ENCODE measurements around the gene CCDC157. TPM values are rescaled to one million over a fixed set of nuclear protein-coding genes. Genes with fewer than 3 reads are reported as not detected.
"Not testable (repeated sequence)": the region's sequence is repeated elsewhere in the genome, so short reads cannot be mapped to it uniquely, and the experiment has no call there.

Gene CCDC157
- total RNA-seq, 1 experiment from 2014 or later: 6.2 TPM

DNA sequence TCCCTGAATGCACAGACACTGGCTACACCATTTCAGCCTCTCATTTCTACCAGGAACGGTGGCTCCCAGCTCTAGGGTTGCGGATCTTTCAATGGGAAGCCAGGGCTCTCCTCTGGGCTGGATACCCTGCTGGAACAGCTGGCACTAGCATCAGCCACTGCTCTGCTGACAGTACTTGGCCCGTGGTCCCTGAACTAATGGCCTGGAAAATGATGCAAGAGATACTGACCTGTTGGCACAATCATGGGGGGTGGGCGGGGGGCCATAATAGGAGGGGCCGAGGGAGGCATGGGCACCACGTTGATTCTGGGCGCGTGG lies 19.4 kb upstream of the CCDC157 start:
- H3F3A ChIP-seq (ENCODE audit: insufficient read depth, low read depth): peaks cover 15% of the 10 kb centered on the region; the same call in 1 of the 2 replicates
- no peaks in the 10 kb centered on the region for H4K20me1 ChIP-seq (ENCODE audit: insufficient read depth)
- no peak overlapping the region for H2AFZ ChIP-seq
- H3K4me2 ChIP-seq: no peak overlapping the region
- POLR2A ChIA-PET (ENCODE audit: unreplicated experiment): no interaction called here
- no peak overlapping the region for H3K27ac ChIP-seq
- CTCF ChIA-PET: no interaction called here
- no peak overlapping the region for H3K4me3 ChIP-seq
- peaks cover 51% of the 10 kb centered on the region for H3K36me3 ChIP-seq (ENCODE audit: low read depth)
- H3K9me2 ChIP-seq (ENCODE audit: insufficient read depth): no peaks in the 10 kb centered on the region
- H3K9me3 ChIP-seq (ENCODE audit: insufficient read depth, low read depth): no peaks in the 10 kb centered on the region
- DNase-seq: no peak
- no peaks in the 10 kb centered on the region for H3K27me3 ChIP-seq (ENCODE audit: insufficient read depth, low read depth)
- no peaks in the 10 kb centered on the region for H3K4me1 ChIP-seq (replicated peaks; ENCODE audit: insufficient read depth)
- H3K79me2 ChIP-seq (ENCODE audit: low read depth): no peaks in the 10 kb centered on the region
- no TSS peak for BruUV-seq (replicated peaks)
- intact Hi-C loops (cut with micrococcal nuclease; ENCODE audit: unreplicated experiment): no loop called here
- TF ChIP-seq, protein P1, sequence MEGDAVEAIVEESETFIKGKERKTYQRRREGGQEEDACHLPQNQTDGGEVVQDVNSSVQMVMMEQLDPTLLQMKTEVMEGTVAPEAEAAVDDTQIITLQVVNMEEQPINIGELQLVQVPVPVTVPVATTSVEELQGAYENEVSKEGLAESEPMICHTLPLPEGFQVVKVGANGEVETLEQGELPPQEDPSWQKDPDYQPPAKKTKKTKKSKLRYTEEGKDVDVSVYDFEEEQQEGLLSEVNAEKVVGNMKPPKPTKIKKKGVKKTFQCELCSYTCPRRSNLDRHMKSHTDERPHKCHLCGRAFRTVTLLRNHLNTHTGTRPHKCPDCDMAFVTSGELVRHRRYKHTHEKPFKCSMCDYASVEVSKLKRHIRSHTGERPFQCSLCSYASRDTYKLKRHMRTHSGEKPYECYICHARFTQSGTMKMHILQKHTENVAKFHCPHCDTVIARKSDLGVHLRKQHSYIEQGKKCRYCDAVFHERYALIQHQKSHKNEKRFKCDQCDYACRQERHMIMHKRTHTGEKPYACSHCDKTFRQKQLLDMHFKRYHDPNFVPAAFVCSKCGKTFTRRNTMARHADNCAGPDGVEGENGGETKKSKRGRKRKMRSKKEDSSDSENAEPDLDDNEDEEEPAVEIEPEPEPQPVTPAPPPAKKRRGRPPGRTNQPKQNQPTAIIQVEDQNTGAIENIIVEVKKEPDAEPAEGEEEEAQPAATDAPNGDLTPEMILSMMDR (conservative IDR thresholded peaks at IDR 0.05): no peak
- no peak for TF ChIP-seq EZH2 (IDR thresholded peaks at IDR 0.05; ENCODE audit: low read depth)

DNA sequence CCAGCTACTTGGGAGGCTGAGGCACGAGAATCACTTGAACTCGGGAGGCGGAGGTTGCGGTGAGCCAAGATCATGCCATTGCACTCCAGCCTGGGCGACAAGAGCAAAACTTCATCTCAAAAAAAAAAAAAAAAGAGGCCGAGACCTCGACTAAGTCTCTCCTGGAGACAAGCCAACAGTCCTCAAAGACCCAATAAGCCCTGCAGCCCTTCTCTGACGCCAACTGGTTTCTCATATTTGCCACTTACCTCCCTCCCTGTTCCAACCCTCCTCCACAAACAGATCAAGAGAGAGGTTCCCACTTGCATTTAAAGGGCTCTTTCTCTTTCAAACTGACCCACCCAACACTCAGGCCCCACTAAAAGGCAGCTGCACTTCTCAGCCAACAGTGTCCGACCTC lies 18.5 kb upstream of the CCDC157 start:
- H3K9me2 ChIP-seq (ENCODE audit: insufficient read depth); H3K4me2 ChIP-seq; H3K79me2 ChIP-seq (ENCODE audit: low read depth); H4K20me1 ChIP-seq (ENCODE audit: insufficient read depth); CTCF ChIA-PET; intact Hi-C loops (cut with micrococcal nuclease; ENCODE audit: unreplicated experiment); H3K27me3 ChIP-seq (ENCODE audit: insufficient read depth, low read depth); H3F3A ChIP-seq (ENCODE audit: insufficient read depth, low read depth); H3K4me3 ChIP-seq; DNase-seq; POLR2A ChIA-PET (ENCODE audit: unreplicated experiment); H3K27ac ChIP-seq; H2AFZ ChIP-seq; BruUV-seq (replicated peaks); H3K4me1 ChIP-seq (replicated peaks; ENCODE audit: insufficient read depth); H3K9me3 ChIP-seq (ENCODE audit: insufficient read depth, low read depth): not testable (repeated sequence)
- peaks cover 56% of the 10 kb centered on the region for H3K36me3 ChIP-seq (ENCODE audit: low read depth)

DNA sequence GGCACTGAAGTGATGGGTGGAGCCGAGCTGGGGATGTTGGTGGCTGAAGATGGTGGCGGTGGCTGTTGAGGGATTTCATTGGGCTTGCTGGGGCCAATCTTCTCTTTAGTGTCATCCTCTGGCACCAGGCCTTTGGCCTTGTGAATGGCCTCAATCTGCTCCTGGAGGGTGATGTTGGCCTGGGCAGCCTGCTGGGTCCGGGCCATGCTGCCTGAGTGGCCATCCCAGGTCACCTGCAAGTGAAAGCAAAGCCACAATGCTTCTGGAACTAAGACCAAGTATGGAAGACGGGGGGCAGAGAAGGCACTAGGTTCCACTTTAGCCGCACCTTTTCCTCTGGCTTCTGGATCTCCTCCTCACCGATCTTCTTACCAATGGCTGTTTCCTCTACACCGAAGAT lies 18.0 kb upstream of the CCDC157 start:
- CTCF ChIA-PET: no interaction called here
- POLR2A ChIA-PET (ENCODE audit: unreplicated experiment): no interaction called here

More for the DNA sequence above, 18.0 kb upstream of the CCDC157 start:
- intact Hi-C loops (cut with micrococcal nuclease; ENCODE audit: unreplicated experiment): no loop called here
- peaks cover 56% of the 10 kb centered on the region for H3K36me3 ChIP-seq (ENCODE audit: low read depth)
- H3K27ac ChIP-seq: no peak overlapping the region
- H4K20me1 ChIP-seq (ENCODE audit: insufficient read depth): no peaks in the 10 kb centered on the region
- no peak overlapping the region for H3K4me2 ChIP-seq
- no peaks in the 10 kb centered on the region for H3K27me3 ChIP-seq (ENCODE audit: insufficient read depth, low read depth)
- no peak for DNase-seq
- no peaks in the 10 kb centered on the region for H3K9me2 ChIP-seq (ENCODE audit: insufficient read depth)
- TF ChIP-seq EZH2 (IDR thresholded peaks at IDR 0.05; ENCODE audit: low read depth): no peak
- TF ChIP-seq, protein P1 (conservative IDR thresholded peaks at IDR 0.05): no peak
- no peaks in the 10 kb centered on the region for H3K79me2 ChIP-seq (ENCODE audit: low read depth)
- H3K9me3 ChIP-seq (ENCODE audit: insufficient read depth, low read depth): no peaks in the 10 kb centered on the region
- no TSS peak for BruUV-seq (replicated peaks)
- H3K4me1 ChIP-seq (replicated peaks; ENCODE audit: insufficient read depth): no peaks in the 10 kb centered on the region
- no peak overlapping the region for H2AFZ ChIP-seq
- H3K4me3 ChIP-seq: no peak overlapping the region
- H3F3A ChIP-seq (ENCODE audit: insufficient read depth, low read depth): peaks cover 3% of the 10 kb centered on the region; the same call in 1 of the 2 replicates
